ENCODE results near the gene WFDC9.
"Not testable (repeated sequence)": the region's sequence is repeated elsewhere in the genome, so short reads cannot be mapped to it uniquely, and the experiment has no call there.

WFDC9 gene

GRCh38 chr20:45592574-45593189, 38.4 kb downstream of the WFDC9 start:
- H3K4me3 ChIP-seq (ENCODE audit: low read depth, low read length): no peak overlapping the region

- no peak overlapping the region for H3K4me3 ChIP-seq (ENCODE audit: low read depth, low read length)
Observed at GRCh38 chr20:45589725-45590124, 41.4 kb downstream of the WFDC9 start.

DNA sequence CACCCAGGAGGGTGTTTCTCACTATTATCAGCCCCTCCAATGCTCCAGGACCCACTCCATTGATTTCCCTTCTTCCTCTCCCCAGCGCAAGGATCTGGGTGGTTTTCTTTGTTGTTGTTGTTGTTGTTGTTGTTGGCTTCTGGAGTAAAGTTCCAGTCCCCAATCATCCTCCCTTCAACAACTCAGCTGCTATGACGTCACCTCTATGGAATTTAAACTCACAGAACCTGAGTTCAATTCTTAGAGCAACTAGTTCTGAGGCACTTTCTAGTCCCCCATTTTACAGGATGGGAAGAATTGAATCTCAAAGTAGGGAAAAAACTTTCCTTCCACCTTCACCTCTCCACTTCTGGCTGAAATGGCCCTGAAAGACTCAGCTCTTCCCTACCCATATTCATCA, 42.3 kb downstream of the WFDC9 start:
- no peak overlapping the region for H3K4me3 ChIP-seq (ENCODE audit: low read depth, low read length)

DNA sequence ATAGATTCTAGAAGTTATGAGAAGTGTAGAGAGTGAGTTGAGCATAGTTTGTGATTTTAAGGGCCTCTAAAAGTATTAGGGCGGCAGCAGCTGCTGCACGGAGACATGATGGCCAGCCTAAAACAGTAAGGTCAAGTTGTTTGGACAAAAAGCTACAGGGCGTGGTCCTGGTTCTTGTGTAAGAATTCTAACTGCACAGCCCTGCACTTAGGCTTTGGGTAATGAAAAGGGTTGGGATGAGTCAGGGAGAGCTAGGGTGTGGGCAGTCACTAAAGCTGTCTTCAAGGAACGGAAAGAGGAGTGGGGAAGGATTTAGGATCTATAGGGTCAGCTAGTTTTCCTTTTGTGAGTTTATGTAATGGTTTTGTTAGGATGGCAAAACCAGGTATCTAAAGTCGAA, 45.1 kb downstream of the WFDC9 start:
- H3K4me3 ChIP-seq (ENCODE audit: low read depth, low read length): not testable (repeated sequence)

DNA sequence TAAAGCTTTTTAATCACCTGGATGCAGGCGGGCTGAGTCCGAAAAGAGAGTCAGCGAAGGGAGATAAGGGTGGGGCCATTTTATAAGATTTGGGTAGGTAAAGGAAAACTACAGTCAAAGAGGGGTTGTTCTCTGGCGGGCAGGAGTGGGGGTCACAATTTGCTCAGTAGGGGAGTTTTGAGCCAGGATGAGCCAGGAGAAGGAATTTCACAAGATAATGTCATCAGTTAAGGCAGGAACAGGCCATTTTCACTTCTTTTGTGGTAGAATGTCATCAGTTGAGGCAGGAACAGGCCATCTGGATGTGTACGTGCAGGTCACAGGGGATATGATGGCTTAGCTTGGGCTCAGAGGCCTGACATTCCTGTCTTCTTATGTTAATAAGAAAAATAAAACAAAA, 46.8 kb downstream of the WFDC9 start:
- H3K4me3 ChIP-seq (ENCODE audit: low read depth, low read length): not testable (repeated sequence)

DNA sequence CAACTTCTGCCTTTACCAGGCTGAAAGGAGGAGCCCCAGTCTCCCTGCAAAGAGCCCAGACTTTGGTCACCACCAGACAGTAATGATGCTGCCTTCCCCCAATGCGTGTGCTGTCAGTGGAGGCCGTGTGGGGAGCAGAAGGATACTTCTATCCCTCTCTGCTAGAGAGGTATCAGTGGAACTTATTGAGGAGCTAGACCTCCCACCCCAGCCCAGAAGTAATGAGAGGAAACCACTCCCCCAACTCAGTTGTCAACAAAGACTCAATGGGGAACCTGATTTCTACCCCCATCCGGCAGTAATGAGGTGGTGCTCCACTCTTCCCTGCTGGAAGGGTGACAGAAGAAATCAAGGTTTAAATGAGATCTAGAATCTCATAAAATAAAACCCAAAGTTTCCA, 47.6 kb downstream of the WFDC9 start:
- no peak overlapping the region for H3K4me3 ChIP-seq (ENCODE audit: low read depth, low read length)

GRCh38 chr20:45581702-45582101, 49.4 kb downstream of the WFDC9 start:
- H3K4me3 ChIP-seq (ENCODE audit: low read depth, low read length): no peak overlapping the region

DNA sequence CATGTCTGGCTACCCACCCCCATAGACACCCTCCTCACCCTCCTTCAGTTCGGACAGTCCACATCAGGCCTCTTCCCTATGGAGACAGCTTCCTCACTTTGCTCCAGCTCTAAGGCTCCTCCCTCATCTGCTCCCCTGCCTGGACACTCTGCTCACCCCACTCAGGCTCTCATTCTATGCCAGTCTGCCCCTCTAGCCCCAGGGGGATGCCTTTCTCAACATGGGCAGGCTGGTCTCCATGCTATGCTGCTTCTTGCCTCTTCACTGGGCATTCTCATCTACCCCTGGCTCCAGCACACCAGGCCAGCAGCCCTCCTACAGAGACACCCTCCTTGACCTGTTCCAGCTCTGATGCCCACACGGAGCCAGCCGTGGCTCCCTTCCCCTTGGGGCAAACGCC, 51.9 kb downstream of the WFDC9 start, which contains the start of gene WFDC8:
WFDC8 (minus strand) TSS at position 101 of the 400 bp plus-strand sequence; CDS start at position 64, 37 bp downstream.
- no peak within 1 kb of the TSS for H3K4me3 ChIP-seq (ENCODE audit: low read depth, low read length)

DNA sequence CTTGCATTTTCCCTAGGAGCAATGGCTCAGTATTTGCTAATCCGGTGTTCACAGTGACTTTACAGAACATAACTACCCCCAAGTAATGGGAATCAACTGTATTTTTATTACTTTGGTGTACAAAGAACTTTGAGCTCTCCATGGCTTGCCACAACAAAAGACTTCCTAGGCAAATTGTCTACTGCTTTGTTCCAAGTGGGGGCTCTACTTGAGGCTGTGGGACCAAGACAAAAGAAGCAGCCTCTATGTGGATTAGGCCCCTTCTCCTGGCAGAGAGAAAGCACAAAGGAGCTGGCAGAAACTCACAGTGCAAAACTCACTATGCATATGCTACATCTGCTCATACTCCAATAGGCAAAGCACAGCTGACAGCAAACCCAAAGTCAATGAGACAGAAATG, 52.9 kb downstream of the WFDC9 start:
- H3K4me3 ChIP-seq (ENCODE audit: low read depth, low read length): no peak overlapping the region

GRCh38 chr20:45576995-45577394, 54.1 kb downstream of the WFDC9 start:
- H3K4me3 ChIP-seq (ENCODE audit: low read depth, low read length): no peak overlapping the region

DNA sequence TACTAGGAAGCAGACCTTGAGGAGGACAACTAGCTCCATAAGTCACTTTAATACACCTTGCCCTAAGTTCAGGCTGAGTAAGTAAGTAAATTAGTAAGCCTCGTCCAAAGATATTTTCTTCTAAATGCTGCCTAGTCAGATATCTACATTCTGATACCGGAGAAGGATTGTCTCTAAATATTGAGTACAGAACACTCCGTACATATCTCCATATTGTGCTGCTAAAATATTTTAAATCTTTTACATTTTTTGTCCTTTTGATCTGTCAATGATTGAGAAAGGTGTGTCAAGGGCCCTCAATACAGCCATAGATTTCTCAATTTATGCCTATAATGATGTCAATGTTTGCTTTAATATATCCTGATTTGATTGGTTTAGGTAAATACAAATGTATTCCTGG, 55.2 kb downstream of the WFDC9 start:
- H3K4me3 ChIP-seq (ENCODE audit: low read depth, low read length): no peak overlapping the region

DNA sequence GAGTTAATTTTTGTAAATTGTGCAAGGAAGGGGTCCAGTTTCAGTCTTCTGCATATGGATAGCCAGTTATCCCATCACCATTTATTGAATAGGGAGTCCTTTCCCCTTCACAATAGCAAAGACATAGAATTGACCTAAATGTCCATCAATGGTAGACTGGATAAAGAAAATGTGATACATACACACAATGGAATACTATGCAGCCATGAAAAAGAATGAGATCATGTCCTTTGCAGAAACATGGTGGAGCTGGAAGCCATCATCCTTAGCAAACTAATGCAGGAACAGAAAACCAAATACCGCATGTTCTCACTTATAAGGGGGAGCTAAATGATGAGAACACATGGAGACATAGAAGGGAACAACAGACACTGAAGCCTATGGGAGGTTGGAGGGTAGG, 61.4 kb downstream of the WFDC9 start:
- H3K4me3 ChIP-seq (ENCODE audit: low read depth, low read length): not testable (repeated sequence)

GRCh38 chr20:45564760-45565276, 66.3 kb downstream of the WFDC9 start:
- H3K4me3 ChIP-seq (ENCODE audit: low read depth, low read length): no peak overlapping the region
